Dedifferentiated amniotic fluid mesenchymal stem cell (primary cell): Measurements from ENCODE around the gene CUL9.

ENCODE experiments used
- DNase-seq: peaks from one replicate; pipeline ENCODE4 v3.0.0-alpha.2; 2016; ENCODE audit errors: extremely low spot score

CUL9 gene

GRCh38 chr6:43173591-43174262, 8.3 kb upstream of the CUL9 start:
- DNase-seq = no peak

DNA sequence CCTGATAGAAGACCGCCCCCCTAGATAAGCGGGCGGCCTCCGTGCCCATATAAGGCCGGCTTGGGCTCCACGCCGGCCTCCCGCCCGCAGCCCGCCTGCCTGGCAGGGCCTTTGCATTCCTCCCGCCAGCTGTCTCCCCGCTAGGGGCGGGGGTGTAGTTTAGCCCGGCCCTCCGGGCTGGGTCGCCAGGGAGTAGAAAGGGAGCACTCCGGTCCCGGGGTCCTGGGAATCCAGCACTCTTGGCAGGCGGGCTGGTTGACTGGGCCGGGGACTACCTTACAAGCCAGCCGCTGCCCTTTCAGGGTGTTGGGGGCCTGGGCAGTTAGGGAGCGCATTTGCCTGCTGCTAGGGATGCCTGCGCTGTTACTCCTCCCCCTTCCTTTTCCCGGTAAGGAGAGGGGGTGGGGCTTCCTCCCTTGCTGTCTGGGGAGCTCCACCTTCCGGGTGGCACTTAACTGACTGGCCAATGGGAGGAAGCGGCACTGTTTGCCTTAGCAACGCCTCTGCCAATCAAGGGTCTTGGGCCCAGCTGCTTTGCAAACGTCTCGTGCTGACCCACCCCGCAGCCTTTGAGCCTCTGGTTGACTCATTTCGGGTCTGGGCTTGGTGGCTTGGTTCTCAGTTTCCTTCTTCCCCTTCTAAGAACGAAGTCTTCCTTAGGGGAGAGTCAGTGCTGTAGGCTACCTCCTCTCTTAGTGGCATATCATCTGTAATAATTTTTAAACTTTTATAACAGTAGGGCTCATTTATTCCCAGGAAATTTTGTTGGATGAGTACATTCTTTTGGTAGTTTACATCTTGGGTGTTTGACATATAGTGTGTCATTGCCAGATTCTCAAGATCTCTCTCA, 7.5 kb upstream of the CUL9 start:
- peak; percentile 99 for DNase-seq

DNA sequence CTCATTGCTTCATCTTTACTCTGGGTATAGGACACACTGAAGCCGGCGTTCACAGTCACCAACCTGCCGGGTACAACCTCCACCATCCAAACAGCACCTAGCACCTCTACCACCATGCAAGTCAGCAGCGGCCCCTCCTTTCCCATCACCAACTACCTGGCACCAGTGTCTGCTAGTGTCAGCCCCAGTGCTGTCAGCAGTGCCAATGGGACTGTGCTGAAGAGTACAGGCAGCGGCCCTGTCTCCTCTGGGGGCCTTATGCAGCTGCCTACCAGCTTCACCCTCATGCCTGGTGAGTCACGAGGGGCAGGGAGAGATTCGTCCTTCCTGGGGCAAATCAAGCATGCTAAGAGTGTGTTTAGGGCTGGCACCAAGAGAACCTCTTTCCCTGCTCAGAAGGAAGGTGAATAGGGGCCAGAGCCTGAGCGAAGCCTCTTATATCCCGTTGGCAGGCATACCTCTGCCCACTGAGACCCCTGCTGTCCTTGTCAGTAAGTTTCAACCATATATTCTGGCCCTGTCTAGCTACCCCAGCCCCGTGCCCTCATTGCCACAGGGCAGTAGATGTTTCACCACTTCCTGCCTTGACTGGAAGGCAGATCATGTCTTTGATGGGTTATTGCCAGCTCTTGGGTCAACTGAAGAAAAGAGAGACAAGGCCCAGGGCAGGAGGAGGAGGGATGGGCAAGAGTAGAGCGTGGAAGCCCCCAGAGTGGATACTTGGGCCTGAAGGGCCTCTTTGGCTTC, 6.1 kb upstream of the CUL9 start:
- no peak for DNase-seq

DNA sequence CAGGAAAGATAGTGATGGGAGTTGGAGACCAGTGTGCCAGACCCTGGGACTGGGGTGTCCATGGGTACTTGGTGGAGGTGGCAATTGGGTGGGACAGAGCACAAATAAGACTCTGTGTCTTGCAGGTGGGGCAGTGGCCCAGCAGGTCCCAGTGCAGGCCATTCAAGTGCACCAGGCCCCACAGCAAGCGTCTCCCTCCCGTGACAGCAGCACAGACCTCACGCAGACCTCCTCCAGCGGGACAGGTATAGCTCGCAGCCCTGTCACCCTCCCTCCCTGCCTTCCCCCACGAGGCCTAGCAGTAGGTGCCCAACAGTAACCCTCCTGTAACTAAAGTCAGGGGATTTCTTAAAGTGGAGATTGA, 5.6 kb upstream of the CUL9 start:
- DNase-seq = no peak

- DNase-seq = no peak
Observed at GRCh38 chr6:43178150-43178549, 3.8 kb upstream of the CUL9 start.

DNA sequence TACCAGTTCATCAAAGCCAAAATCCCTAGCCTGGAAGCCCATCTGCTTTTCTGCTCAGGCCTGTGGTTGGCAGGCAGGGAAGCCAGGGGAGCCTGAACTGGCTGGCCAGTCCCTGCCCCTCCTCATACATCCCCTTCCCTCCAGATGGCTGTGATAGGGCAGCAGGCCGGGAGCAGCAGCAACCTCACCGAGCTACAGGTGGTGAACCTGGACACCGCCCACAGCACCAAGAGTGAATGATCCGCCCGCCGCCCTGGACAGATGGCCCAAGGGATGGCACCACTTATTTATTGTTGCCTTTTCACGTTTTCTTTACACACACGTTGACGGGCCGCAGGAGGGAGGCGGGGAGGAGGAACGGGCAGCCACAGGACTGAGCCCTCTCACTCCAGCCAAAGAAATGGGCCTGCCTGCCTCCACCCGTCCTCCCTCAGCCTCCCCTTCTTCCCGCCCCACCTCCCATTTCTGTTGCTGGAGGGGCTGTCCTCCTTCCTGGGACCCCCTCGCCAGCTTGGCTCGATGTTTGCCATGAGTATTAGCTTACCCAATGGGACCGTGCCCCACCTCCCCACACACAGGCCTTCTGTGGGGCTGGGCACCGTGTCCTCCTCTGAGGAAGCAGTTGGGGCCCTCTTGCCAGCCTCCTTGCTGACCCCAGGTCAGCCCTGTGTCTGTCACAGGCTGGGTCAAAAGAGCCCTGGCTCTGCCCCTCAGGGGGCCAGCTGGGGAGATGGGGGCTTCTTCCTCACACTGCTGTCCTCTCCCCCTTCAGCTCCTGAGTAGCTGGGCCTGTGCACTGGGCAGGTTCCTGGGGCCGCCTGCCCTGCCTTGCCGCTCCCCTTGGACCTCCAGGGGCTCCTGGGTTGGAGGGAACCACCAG, 2.8 kb upstream of the CUL9 start:
- no peak for DNase-seq

DNA sequence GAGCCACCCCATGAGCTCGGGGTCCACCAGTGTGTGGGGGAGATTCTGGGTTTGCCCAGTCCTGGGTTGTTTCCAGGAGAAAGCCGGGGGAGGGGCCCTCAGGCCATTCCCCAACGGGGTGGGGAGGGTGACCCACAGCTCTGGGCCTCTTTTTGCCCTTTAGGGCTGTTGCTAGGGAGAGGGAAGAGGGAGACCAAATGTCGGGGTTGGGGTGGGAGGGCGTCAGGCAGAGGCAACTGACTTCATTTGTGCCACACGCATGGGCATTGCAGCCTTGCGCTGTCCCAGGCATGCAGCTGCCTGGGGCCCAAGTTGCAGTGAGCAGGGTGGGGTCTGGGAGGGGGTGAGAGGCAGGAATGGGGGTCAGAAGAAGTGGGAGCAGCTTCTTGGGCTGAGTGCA, 1.9 kb upstream of the CUL9 start:
- DNase-seq = no peak

DNA sequence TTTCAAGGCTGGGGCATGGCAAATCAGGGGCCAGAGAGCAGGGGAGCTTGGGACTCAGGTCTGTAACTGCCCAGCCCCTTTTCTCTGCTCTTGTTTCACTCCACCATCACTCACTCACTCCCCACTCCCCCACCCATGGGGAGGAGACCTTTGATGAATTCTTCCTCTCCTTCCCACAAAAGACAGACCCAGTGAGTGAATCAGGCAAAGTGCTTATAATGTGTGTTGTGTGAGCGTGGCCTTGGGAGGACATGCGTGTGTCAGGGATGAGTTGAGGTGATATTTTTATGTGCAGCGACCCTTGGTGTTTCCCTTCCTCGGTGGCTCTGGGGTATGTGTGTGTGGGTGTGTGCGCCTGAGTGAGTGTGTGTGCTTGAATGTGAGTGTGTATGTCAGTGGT, 1.0 kb upstream of the CUL9 start:
- DNase-seq = no peak

GRCh38 chr6:43181621-43181941, 415 bp upstream of the CUL9 start:
- no peak for DNase-seq

DNA sequence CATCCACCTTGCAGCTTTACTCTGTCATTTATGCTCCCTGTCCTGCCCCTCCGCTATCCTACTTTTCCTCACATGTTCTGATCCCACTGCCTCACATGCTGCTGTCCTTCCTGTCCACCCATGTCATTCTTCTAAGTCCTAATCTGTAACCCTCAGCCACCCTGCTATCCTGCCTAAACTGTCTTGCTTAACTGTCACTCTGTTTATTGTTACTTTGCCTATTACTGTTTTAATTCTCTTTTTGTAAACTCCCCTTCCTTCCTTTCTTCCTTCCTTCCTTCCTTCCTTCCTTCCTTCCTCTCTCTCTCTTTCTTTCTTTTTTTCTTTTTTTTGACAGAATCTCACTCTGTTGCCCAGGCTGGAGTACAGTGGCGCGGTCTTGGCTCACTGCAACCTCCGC, 1.4 kb downstream of the CUL9 start:
- DNase-seq = no peak

DNA sequence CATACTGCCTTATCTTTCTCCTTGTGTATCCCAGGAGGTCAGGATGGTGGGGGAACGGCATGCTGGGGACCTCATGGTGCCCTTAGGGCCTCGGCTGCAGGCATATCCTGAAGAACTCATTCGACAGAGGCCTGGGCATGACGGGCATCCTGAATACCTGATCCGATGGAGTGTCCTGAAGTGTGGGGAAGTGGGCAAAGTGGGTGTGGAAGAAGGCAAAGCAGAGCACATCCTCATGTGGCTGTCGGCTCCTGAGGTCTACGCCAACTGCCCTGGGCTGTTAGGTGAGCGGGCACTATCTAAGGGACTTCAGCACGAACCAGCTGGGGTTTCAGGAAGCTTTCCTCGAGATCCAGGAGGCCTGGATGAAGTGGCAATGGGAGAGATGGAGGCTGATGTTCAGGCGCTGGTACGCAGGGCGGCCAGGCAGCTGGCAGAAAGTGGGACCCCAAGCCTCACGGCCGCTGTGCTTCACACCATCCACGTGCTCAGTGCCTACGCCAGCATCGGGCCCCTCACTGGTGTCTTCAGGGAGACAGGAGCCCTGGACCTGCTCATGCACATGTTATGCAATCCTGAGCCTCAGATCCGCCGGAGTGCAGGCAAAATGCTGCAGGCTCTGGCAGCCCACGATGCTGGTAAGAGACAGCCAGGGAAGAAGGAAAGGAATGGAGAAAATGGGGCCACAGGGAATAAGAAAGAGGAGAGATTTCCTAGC, 2.4 kb downstream of the CUL9 start:
- no peak for DNase-seq

DNA sequence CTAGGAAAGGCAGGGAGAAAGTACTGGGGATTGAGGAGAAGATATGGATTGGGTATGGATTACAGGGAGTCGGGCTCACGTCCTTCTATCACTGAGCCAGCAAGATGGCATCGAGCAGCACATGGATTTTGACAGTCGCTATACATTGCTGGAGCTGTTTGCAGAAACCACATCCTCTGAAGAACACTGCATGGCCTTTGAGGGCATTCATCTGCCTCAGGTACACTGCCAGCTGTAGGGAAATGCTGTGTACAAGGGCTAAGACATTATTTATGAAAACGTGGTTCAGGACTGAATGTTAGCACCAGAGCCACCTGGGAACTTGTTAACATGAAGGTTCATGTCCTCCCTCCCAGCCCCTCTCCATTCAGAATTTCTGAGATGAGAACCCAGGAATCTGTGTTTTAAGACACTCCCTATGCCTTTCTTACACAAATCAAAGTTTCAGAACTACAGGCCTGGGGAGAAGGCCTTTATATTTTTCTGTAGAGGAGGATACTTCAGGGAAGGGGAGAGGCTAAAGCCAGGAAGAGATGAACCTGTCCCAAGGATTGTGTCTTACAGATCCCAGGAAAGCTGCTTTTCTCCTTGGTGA, 3.5 kb downstream of the CUL9 start:
- no peak for DNase-seq

- no peak for DNase-seq
Observed at GRCh38 chr6:43186019-43186418, 4.0 kb downstream of the CUL9 start.

GRCh38 chr6:43186706-43187105, 4.7 kb downstream of the CUL9 start:
- DNase-seq = no peak

DNA sequence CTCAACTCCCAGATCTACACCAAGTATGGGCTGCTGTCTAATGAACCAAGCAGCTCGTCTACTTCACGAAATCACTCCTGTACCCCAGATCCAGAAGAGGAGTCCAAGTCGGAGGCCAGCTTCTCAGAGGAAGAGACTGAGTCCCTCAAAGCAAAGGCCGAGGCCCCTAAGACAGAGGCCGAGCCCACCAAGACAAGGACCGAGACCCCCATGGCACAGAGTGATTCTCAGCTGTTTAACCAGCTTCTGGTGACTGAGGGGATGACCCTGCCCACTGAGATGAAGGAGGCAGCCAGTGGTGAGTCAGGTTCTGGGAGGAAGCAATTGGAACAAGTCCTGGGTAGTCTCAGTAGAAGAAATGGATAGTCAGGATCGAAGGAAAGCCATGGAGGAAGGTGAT, 5.8 kb downstream of the CUL9 start:
- no peak for DNase-seq

DNA sequence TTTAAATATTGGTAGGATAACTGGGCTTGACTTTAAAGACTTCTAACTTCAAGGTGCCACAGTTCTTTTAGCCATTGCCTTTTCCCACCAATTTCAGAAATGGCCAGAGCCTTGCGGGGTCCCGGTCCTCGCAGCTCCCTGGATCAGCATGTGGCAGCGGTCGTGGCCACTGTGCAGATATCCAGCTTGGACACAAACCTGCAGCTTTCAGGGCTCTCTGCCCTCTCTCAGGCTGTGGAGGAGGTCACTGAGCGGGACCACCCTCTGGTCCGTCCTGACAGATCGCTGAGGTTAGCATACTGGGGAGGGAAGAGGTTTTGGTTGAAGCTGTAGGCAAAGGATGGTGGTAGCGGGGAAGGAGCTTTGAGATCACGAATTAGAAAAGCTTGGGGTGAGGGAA, 6.4 kb downstream of the CUL9 start:
- DNase-seq = no peak

DNA sequence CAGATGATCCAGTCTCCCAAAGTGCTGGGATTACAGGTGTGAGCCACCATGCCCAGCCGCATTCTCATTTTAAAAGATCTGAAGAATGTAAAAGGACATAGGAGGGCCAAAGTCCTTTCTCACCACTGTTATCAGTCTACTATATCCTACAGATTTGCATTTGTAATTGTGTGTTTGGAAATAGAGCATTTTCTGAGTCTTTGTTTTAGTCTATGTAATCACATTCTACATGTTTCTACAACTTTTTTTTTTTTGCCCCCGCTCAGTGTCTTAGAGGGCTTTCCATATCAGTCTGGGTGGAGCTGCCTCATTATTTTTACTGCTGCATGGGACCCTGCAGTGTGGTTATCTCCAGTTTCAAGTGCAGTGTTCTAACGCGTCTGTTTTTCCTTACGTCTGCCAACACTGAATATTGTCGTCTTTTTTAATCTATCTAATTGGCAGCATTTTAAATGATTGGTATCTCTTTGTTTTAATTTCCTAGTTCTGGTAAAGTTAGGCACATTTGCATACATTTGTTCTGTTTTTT, 7.8 kb downstream of the CUL9 start:
- no peak for DNase-seq

DNA sequence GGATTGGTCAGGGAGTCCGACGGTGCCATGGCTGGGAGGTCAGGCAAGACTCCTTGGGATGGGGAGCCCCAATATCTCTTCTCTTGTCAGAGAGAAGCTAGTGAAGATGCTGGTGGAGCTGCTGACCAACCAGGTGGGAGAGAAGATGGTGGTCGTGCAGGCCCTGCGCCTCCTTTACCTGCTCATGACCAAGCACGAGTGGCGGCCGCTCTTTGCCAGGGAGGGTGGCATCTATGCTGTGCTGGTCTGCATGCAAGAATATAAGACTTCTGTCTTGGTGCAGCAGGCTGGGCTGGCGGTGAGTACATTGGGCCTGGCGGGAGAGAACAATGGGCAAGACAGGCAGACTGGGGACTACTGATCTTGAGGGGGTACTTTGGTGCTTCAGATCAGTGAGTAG, 10.9 kb downstream of the CUL9 start:
- DNase-seq = no peak

- DNase-seq = no peak
Observed at GRCh38 chr6:43193929-43194328, 11.9 kb downstream of the CUL9 start.

- DNase-seq = no peak
Observed at GRCh38 chr6:43196337-43196736, 14.3 kb downstream of the CUL9 start.

DNA sequence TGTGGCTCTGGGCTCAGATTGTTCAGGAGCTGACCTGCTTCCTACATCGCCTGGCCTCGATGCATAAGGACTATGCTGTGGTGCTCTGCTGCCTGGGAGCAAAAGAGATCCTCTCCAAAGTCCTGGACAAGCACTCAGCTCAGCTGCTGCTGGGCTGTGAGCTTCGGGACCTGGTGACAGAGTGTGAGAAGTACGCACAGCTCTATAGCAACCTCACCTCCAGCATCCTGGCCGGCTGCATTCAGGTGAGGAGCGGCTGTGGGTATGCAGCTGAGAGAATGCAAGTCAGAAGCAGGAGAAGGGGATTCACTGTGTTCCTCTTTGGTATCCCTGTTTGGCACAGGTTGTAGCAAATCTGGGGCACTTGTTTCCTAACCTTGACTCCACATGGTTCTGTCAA, 17.9 kb downstream of the CUL9 start:
- DNase-seq = no peak
